MCF 10A (cell line): ENCODE measurements around the gene CELA2B. TPM values are rescaled to one million over a fixed set of nuclear protein-coding genes. Genes with fewer than 3 reads are reported as not detected.
"Not testable (repeated sequence)": the region's sequence is repeated elsewhere in the genome, so short reads cannot be mapped to it uniquely, and the experiment has no call there.

Experiments
- BruUV-seq: library from RNA; stranded (reverse); fragments of 400-500 nt; replicated peaks from 2 replicates; lab custom pipeline; 2021; lab: Mats Ljungman, UMichigan
- CTCF ChIA-PET: fragments of 300-600 bp; sonication (Branson Sonifier 250); formaldehyde crosslinking; extraction: SDS; loops from one replicate; lab custom pipeline; 2021; ENCODE audit warnings: antibody characterized with exemption, inconsistent platforms; lab: Yijun Ruan, JAX
- POLR2A ChIA-PET: fragments of 300-600, 350-650 bp; sonication (Branson Sonifier 250); formaldehyde crosslinking; extraction: SDS; loops from one replicate; lab custom pipeline; 2020; ENCODE audit warnings: antibody characterized with exemption, inconsistent platforms; lab: Yijun Ruan, JAX
- DNase-seq: peaks from one replicate; pipeline ENCODE4 v3.0.0-alpha.2; 2018; ENCODE audit not compliant: unreplicated experiment
- H3K27ac Mint-ChIP-seq: one replicate; pipeline ENCODE4 v1.8.0; 2022; ENCODE audit warnings: mild to moderate bottlenecking, low read depth, mixed read lengths; ENCODE audit not compliant: unreplicated experiment
- H3K27me3 Mint-ChIP-seq: one replicate; pipeline ENCODE4 v1.8.0; 2022; ENCODE audit warnings: mixed read lengths; ENCODE audit not compliant: insufficient read depth, unreplicated experiment
- H3K36me3 Mint-ChIP-seq: one replicate; pipeline ENCODE4 v1.8.0; 2022; ENCODE audit warnings: mild to moderate bottlenecking, moderate library complexity, mixed read lengths; ENCODE audit not compliant: insufficient read depth, unreplicated experiment
- H3K4me1 Mint-ChIP-seq: one replicate; pipeline ENCODE4 v1.8.0; 2022; ENCODE audit warnings: mixed read lengths; ENCODE audit not compliant: insufficient read depth, unreplicated experiment
- H3K4me3 Mint-ChIP-seq: one replicate; pipeline ENCODE4 v1.8.0; 2022; ENCODE audit warnings: mild to moderate bottlenecking, moderate library complexity, mixed read lengths; ENCODE audit not compliant: unreplicated experiment
- H3K9me3 Mint-ChIP-seq: one replicate; pipeline ENCODE4 v1.8.0; 2022; ENCODE audit warnings: mixed read lengths; ENCODE audit not compliant: unreplicated experiment
- CTCF ChIP-seq: fragments of 200-600 bp; IDR thresholded peaks from one replicate; pipeline ENCODE4 v1.8.0; 2022; ENCODE audit warnings: antibody characterized with exemption, mild to moderate bottlenecking; ENCODE audit not compliant: unreplicated experiment
- intact Hi-C: fragments of 100-400 bp; cut with micrococcal nuclease; formaldehyde crosslinking; loops from 2 replicates; pipeline ENCODE4 v1.14.1; 2022
- total RNA-seq: library from RNA; stranded (reverse); gene quantifications from 2 replicates; pipeline ENCODE4 v1.2.3, GENCODE V29; 2022

CELA2B gene
- total RNA-seq, 1 experiment from 2014 or later: not detected

- POLR2A ChIA-PET: no interaction called here
- no peaks in the 10 kb centered on the region for H3K9me3 Mint-ChIP-seq
- BruUV-seq: no TSS peak
- no peak overlapping the region for H3K4me3 Mint-ChIP-seq
- CTCF ChIA-PET: interaction anchor here (1.2 kb wide), 1 partner anchor 145 kb away, joined by 6 read pairs; no protein-coding TSS in a partner anchor
- no peak overlapping the region for H3K27ac Mint-ChIP-seq
- TF ChIP-seq CTCF: no peak
- DNase-seq: no peak
- intact Hi-C loops: no loop called here
- H3K36me3 Mint-ChIP-seq: no peaks in the 10 kb centered on the region
- H3K4me1 Mint-ChIP-seq: no peaks in the 10 kb centered on the region
- H3K27me3 Mint-ChIP-seq: no peaks in the 10 kb centered on the region
These were observed 7.8 kb upstream of the CELA2B start for GRCh38 chr1:15468145-15468544.

- intact Hi-C loops: no loop called here
- POLR2A ChIA-PET: interaction anchor here (0.7 kb wide), 1 partner anchor 397 kb away, joined by 4 read pairs; no protein-coding TSS in a partner anchor
- H3K36me3 Mint-ChIP-seq: no peaks in the 10 kb centered on the region
- BruUV-seq: no TSS peak
- H3K9me3 Mint-ChIP-seq: no peaks in the 10 kb centered on the region
- TF ChIP-seq CTCF: no peak
- H3K4me1 Mint-ChIP-seq: no peaks in the 10 kb centered on the region
- no peaks in the 10 kb centered on the region for H3K27me3 Mint-ChIP-seq
- DNase-seq: no peak
- no peak overlapping the region for H3K4me3 Mint-ChIP-seq
- CTCF ChIA-PET: no interaction called here
- H3K27ac Mint-ChIP-seq: no peak overlapping the region
These were observed 6.5 kb upstream of the CELA2B start for GRCh38 chr1:15469361-15469760.

GRCh38 chr1:15469821-15470448 is 6.0 kb upstream of the CELA2B start:
- DNase-seq, H3K27me3 Mint-ChIP-seq, H3K36me3 Mint-ChIP-seq, H3K4me3 Mint-ChIP-seq, H3K4me1 Mint-ChIP-seq, intact Hi-C loops, CTCF ChIA-PET, BruUV-seq, H3K9me3 Mint-ChIP-seq, H3K27ac Mint-ChIP-seq: not testable (repeated sequence)
- POLR2A ChIA-PET: interaction anchor here (0.7 kb wide), 1 partner anchor 396 kb away, joined by 4 read pairs; no protein-coding TSS in a partner anchor

- H3K27me3 Mint-ChIP-seq, H3K9me3 Mint-ChIP-seq, BruUV-seq, H3K4me3 Mint-ChIP-seq, POLR2A ChIA-PET, intact Hi-C loops, H3K4me1 Mint-ChIP-seq, CTCF ChIA-PET, H3K27ac Mint-ChIP-seq, H3K36me3 Mint-ChIP-seq, DNase-seq: not testable (repeated sequence)
These were observed 4.8 kb upstream of the CELA2B start for GRCh38 chr1:15471067-15471466.

GRCh38 chr1:15471723-15472122 is 4.2 kb upstream of the CELA2B start:
- H3K4me1 Mint-ChIP-seq, POLR2A ChIA-PET, H3K27me3 Mint-ChIP-seq, H3K36me3 Mint-ChIP-seq, CTCF ChIA-PET, H3K4me3 Mint-ChIP-seq, DNase-seq, H3K27ac Mint-ChIP-seq, BruUV-seq, H3K9me3 Mint-ChIP-seq, intact Hi-C loops: not testable (repeated sequence)
